SIG-M5 treated with dmso at 0.1 percent for 504 hours (cell line): ENCODE measurements around the gene DIAPH2.
"Not testable (repeated sequence)": the region's sequence is repeated elsewhere in the genome, so short reads cannot be mapped to it uniquely, and the experiment has no call there.

ENCODE experiments used
- DNase-seq: peaks from one replicate; lab custom pipeline; 2025; ENCODE audit not compliant: unreplicated experiment; lab: John Stamatoyannopoulos, UW

The DIAPH2 gene

DNA sequence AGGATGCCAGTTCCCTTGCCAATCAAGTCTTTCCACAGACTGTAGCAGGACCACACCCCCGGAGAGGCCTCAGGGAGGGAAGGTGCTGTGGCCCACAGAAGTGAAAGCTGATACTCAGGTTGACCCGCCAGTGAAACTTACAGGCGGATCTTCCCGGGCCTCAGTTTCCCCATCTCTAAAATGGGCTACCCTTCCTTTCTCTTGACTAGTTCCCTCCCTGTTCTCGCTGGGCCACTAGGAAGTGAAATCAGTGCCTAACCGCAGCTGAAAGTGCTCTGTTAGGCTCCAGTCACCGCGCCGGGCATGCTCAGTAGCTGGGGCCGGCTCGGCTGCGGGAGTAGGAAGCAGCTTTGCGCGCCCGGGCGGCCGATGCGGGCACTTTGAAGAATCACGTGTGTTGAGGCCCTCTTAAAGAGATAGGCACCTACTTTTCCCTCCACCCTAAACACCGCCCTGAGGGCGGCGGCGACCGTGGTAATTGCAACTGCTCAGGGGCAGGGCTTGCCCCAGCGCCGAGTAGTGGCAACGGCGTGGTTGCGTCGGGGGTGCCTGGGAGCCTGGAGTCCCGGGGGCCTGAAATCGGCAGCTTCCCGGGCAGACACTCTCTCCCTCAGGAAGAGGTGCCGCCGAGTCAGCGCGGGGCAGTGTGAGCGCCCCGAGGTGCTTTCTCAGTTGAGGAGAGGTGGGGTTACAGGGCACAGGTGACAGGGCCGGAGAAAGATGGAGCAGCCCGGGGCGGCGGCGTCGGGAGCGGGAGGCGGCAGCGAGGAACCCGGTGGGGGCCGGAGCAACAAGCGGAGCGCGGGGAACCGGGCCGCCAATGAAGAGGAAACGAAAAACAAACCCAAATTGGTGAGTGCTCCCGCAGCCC lies at the start of gene DIAPH2:
TSS of gene DIAPH2 (plus strand) at position 504 of the 871 bp plus-strand sequence.
- DNase-seq, result peak; percentile 79

GRCh38 chrX:96650023-96650422 lies 34.6 kb upstream of the DIAPH2 start:
- DNase-seq, result no peak

DNA sequence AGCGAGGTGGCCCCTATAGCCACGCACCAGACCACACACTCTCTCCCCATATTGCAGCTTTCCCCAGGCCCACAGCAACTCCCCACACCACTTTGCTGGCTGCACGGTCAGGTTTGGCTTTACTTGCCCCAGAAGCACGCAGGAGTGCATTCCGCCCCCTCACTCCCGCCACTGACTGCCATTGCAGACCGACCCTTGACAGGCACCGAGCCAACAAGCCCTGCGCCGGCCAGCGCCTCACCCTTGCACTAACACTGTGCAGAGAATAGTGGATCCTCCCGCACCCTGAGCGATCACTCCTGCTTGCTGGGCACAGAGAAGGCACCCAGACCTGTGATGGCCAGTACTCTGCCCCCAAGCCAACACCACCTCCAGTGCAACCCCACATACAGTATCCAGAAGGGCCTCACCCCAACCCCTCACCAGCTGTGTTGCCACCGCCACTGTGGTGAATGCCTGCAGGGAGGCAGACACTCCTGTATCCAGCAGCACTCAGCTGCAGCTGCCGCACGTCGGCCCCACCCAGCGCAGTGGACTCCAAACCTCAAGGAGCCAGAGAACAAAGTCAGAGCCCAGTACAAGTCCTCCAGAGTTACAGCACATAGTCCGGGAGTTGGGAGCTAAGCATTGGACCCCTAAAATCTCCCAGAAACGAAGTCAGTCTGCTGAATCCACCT lies 28.6 kb upstream of the DIAPH2 start:
- no peak for DNase-seq

- no peak for DNase-seq
Measured at GRCh38 chrX:96682516-96682915, 2.1 kb upstream of the DIAPH2 start.

GRCh38 chrX:96683997-96684338 lies 674 bp upstream of the DIAPH2 start:
- no peak for DNase-seq

GRCh38 chrX:96685210-96686099 lies 813 bp downstream of the DIAPH2 start:
- peak; percentile 80 for DNase-seq

GRCh38 chrX:96687776-96688175 lies 3.1 kb downstream of the DIAPH2 start:
- no peak for DNase-seq

DNA sequence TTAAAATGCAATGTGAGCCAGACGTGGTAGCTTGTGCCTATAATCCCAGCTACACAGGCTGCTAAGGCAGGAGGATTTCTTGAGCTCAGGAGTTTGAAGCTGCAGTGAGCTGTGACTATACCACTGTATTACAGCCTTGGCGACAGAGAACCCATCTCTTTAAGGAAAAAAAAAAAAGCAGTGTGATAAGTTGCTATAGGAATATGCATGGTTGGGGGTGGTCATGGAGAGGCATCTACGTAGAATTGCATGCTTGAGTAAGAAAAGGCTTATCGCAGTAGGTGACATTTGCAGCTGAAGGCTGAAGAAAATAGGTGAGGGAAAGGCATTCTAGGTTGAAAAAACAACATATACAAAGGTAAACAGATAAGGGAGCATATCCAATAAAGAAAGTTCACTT lies 4.1 kb downstream of the DIAPH2 start:
- DNase-seq, result no peak

DNA sequence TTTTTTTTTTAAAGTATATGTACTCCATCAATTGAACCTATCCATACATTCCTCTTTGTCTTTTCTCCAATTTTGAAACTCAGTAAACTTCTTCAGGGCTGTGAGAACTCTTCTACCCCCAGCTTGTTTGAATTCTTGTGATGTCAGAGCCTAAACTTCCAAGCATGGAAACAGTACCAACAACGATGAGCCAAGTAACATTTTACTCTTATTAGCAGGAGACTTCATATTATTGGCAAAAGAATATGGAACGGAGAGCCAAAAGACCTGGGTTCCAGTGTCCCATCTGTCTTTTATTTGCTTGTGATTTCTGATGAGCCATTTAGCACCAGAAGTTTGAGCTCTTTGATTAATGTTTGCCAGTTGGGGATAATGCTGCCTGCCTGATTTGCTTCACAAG lies 5.3 kb downstream of the DIAPH2 start:
- DNase-seq, result no peak

GRCh38 chrX:96692454-96692853 lies 7.8 kb downstream of the DIAPH2 start:
- DNase-seq, result peak; percentile 30

GRCh38 chrX:96692890-96693289 lies 8.2 kb downstream of the DIAPH2 start:
- DNase-seq, result no peak

DNA sequence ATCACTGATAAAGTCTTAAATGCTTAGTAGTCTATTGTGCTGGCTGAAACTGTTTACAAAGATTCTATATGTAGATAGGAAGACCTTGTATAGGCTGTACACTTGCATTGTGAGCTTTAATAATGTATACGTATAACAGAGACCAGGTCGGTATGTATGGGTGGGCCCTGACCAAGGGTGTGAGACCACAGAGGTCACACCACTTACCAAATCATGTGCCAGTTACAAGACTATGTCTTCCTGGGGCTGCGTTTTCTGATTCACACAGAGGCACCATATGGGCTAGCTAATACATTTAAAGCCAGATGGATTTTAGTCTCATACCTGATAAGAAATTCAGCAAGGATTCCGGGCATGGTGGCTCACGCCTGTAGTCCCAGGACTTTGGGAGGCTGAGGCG lies 8.8 kb downstream of the DIAPH2 start:
- DNase-seq, result no peak

DNA sequence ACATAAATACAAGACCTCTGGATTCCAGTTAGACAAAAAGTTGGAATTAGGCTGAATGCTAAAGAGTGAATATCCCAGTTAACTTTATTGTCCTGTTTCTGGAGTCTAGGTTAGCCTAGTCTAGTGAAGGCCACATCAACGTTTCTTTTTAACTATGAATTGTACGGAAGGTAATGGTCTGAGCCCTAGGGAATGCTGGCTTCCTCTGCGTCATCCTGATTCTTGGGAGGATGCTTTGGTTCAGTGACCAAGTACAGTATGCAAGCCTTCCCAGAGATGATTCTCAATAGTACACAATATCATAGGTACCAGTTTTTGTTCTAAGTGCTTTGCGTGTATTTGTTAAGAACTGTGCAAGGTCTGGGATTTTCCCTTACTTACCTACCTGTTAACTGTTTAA lies 11.8 kb downstream of the DIAPH2 start:
- DNase-seq, result no peak

DNA sequence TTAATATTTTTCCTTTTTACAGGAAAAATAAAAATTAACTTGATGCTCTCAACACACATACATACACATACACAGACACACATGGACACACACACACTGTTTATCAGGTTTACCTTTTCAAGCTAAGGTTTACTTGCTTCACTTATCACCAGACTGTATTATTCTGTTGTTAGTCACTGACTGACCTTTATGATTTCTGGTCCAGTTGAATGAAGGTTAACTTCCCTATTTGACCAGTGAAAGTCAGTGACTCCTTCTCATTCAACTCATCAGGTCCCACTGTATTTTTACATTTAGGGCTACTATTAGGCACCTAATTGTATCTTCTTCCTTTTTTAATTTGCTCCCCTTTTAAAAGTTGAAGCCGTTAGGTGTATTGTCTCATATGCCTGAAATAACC lies 16.0 kb downstream of the DIAPH2 start:
- no peak for DNase-seq

DNA sequence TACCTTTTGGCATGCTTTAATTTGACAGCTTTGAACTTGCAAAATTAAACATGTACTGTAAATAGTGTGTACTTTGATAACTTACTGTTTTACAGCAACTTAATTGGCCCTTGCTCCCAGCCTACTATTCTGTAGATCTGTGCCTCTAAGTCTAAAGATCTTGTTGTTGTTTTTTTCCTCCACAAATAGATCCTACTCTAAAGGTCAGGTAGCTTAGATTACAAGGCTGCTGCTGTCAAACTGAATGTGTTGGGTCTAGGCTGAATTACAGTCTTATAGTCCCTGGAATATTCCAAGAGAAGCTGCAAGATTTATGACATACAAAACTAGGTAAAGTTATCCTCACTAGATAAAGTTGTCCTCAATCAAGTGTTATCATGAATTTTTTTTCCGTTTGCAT lies 18.7 kb downstream of the DIAPH2 start:
- no peak for DNase-seq

DNA sequence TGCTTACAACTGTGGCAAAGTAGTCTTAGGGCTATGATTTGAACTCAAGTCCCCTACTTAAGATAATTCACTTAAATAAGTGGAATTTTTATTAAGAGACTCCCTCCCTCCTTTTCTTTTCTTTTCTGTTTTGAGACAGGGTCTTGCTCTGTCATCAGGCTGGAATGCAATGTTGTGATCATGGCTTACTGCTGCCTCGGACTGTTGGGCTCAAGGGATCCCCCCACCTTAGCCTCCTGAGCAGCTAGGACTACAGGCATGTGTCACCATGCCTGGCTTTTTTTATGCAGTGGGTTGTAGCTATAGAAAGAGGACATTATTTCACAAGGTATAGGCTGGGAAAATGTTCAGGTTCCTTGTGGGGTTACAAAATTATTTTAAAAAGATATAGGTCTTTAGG lies 19.2 kb downstream of the DIAPH2 start:
- DNase-seq, result no peak

DNA sequence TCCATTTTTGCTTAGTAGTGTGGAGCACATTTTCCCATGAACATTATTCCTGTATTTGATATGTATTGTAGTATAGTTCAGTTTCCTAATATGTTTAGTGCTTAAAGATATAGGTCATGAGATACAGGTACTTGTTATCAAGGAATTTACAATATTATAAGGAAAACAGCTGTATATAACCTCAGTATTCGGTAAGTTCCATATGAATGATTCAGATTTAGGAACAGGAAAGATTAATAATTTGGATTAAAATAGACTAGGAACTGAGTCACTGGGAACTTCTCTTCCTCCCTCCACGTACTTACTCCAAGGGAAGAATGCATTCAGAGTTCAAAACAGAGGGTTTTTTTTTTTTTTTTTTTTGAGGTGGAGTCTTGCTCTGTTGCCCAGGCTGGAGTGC lies 20.0 kb downstream of the DIAPH2 start:
- no peak for DNase-seq

DNA sequence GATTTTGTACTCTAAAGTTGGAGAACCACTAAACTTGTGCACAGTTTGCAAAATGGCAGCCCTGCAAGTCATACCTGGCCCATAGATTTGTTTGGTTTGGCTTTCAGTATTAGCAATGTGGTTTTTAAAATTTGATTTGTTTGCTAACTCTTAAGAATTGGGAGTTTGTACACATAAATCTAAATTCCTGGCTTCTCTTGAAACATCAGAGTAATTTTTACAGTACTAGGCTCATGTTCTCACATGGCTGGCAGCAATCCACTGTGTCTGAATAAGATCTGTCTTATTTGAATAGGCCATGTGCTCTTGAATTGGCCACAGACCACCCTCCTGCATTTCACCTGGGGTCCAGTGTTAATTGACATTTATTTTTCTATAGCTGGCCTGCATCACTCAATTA lies 21.3 kb downstream of the DIAPH2 start:
- DNase-seq, result no peak

DNA sequence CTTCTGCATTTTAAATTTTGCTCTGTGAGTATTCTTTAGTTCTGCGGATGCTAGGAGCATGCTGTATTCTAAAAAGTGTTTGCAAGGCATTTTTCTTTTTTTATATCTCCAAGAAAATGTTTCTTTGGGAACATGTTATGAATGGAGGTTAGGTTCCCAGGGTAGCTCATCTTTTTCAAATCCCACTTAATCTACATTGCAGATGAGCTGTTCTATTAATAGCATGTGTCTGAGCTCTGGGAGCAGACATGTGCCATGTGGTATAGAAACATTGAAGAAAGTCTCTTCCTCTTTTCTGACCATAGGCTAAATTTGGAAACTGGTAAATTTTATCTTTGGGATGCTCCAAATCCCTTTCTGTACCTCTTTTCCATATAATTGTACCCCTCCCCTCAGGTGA lies 23.2 kb downstream of the DIAPH2 start:
- peak; percentile 22 for DNase-seq

- no peak for DNase-seq
Measured at GRCh38 chrX:96710031-96710430, 25.4 kb downstream of the DIAPH2 start.

- no peak for DNase-seq
Measured at GRCh38 chrX:96713303-96713702, 28.7 kb downstream of the DIAPH2 start.

DNA sequence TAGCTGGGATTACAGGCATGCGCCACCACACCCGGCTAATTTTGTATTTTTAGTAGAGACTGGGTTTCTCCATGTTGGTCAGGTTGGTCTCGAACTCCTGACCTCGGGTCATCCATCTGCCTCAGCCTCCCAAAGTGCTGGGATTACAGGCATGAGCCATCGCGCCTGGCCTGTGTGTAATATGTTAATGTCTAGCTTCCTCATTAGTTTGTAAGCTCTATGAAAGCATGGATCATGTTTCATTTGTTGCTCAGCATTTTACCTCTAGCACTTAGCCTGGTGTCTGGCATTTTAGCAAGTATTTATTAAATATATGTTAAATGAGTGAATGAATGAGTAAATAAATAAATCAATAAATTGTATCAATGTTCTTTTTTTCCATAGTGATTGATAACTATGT lies 29.8 kb downstream of the DIAPH2 start:
- DNase-seq, result not testable (repeated sequence)
